ENCODE data around the gene ABR. TPM values are rescaled to one million over a fixed set of nuclear protein-coding genes. Genes with fewer than 3 reads are reported as not detected.
"Not testable (repeated sequence)": the region's sequence is repeated elsewhere in the genome, so short reads cannot be mapped to it uniquely, and the experiment has no call there.

ABR gene
- total and polyA plus RNA-seq, 2 donors from 2014 or later: 18.7 to 116 TPM

DNA sequence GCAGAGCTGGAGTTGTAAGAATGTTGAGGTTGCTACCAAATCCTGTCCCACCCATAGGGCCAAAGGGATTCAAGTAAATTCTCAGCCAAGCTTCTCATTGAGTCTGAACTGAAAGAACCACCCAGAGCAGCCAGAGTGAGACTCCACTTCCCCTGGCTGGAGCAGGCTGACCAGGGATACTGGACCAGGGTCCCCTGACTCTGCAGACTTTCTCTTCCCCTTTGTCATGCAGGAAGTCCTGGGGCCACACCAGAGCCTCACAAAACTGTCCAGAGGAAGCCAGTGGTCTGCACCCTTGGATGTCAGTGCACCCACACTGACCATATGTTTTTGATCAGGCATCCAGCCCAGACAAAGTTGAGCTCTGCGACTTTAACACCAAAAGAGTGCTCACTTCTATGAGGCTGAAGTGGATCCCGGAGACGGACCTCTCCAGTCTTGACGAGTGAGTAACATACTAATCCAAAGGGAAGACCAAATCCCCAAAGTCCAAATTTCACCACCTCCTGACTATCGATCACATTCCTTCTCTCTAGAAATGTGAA is 204.3 kb downstream of the ABR start:
- Histone ChIP-seq H3K9ac (ENCODE audit: low read length in 3 of 3) (no peak overlapping the region), H3K36me3 (ENCODE audit: control insufficient read depth in 2 of 3, insufficient read depth in 3 of 3, low read length in 3 of 3) (no peaks in the 10 kb centered on the region), H3K27ac (ENCODE audit: low read depth in 2 of 2, low read length in 2 of 2) (no peak overlapping the region), H3K27me3 (ENCODE audit: control insufficient read depth, insufficient read depth, low read length) (no peaks in the 10 kb centered on the region), H3K4me3 (ENCODE audit: low read length in 3 of 3) (no peak overlapping the region), H3K9me3 (ENCODE audit: control insufficient read depth in 2 of 3, insufficient read depth in 1 of 3, low read length in 3 of 3) (no peaks in the 10 kb centered on the region), H3K4me1 (ENCODE audit: control insufficient read depth in 2 of 3, insufficient read depth in 2 of 3, low read depth in 1 of 3, low read length in 3 of 3) (peaks cover 0 to 6% (median 0%) of the 10 kb centered on the region in 3 donors)
- no peak for FAIRE-seq
- intact Hi-C loops (cut with DNase I): no loop called here
- DNase-seq: peak in 1 of 5 donors; percentile 49
- TF ChIP-seq, protein P1, sequence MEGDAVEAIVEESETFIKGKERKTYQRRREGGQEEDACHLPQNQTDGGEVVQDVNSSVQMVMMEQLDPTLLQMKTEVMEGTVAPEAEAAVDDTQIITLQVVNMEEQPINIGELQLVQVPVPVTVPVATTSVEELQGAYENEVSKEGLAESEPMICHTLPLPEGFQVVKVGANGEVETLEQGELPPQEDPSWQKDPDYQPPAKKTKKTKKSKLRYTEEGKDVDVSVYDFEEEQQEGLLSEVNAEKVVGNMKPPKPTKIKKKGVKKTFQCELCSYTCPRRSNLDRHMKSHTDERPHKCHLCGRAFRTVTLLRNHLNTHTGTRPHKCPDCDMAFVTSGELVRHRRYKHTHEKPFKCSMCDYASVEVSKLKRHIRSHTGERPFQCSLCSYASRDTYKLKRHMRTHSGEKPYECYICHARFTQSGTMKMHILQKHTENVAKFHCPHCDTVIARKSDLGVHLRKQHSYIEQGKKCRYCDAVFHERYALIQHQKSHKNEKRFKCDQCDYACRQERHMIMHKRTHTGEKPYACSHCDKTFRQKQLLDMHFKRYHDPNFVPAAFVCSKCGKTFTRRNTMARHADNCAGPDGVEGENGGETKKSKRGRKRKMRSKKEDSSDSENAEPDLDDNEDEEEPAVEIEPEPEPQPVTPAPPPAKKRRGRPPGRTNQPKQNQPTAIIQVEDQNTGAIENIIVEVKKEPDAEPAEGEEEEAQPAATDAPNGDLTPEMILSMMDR (IDR thresholded peaks at IDR 0.05; ENCODE audit: borderline replicate concordance, extremely low read depth, insufficient read depth): no peak

DNA sequence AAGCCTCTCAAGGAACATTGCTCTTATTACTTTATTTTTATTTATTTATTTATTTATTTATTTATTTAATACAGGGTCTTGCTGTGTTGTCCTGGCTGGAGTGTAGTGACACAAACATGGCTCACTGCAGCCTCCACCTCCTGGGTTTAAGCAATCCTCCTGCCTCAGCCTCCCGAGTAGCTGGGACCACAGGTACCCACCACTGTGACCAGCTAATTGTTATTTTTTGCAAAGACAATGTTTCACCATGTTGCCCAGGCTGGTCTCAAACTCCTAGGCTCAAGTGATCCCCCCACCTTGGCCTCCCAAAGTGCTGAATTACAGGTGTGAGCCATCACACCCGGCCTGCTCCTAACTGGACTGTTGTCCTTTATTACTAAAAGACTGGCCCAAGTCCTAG is 205.0 kb downstream of the ABR start:
- H3K4me1 ChIP-seq (ENCODE audit: control insufficient read depth in 2 of 3, insufficient read depth in 2 of 3, low read depth in 1 of 3, low read length in 3 of 3); H3K27ac ChIP-seq (ENCODE audit: low read depth in 2 of 2, low read length in 2 of 2); H3K36me3 ChIP-seq (ENCODE audit: control insufficient read depth in 2 of 3, insufficient read depth in 3 of 3, low read length in 3 of 3); H3K4me3 ChIP-seq (ENCODE audit: low read length in 3 of 3); H3K27me3 ChIP-seq (ENCODE audit: control insufficient read depth, insufficient read depth, low read length); H3K9me3 ChIP-seq (ENCODE audit: control insufficient read depth in 2 of 3, insufficient read depth in 1 of 3, low read length in 3 of 3); H3K9ac ChIP-seq (ENCODE audit: low read length in 3 of 3); intact Hi-C loops (cut with DNase I); FAIRE-seq: not testable (repeated sequence)
- peak in 1 of 5 donors; percentile 30 for DNase-seq

DNA sequence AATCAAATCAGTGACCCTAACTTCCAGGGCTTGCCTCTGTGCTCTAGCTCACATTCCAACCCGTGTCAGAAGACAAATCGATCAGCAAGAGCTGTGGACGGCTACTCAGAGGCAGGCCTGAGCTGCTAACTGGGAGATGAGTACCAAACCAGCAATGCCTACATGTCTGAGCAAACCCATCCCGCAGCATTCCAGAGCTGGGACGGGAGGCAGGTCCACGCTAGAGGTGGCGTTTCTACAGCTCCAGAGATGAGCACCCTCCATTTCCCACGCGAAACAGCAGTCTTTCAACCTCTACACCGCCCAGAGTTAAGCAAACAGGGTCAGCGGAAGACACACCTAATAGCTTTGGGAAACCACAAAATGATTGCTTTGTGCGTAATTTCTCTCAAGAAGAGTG is 206.7 kb downstream of the ABR start:
- Histone ChIP-seq H3K9me3 (ENCODE audit: control insufficient read depth in 2 of 3, insufficient read depth in 1 of 3, low read length in 3 of 3) (no peaks in the 10 kb centered on the region), H3K27ac (ENCODE audit: low read depth in 2 of 2, low read length in 2 of 2) (no peak overlapping the region), H3K4me1 (ENCODE audit: control insufficient read depth in 2 of 3, insufficient read depth in 2 of 3, low read depth in 1 of 3, low read length in 3 of 3) (peaks cover 0 to 2% (median 0%) of the 10 kb centered on the region in 3 donors), H3K4me3 (ENCODE audit: low read length in 3 of 3) (no peak overlapping the region), H3K9ac (ENCODE audit: low read length in 3 of 3) (no peak overlapping the region), H3K27me3 (ENCODE audit: control insufficient read depth, insufficient read depth, low read length) (no peaks in the 10 kb centered on the region), H3K36me3 (ENCODE audit: control insufficient read depth in 2 of 3, insufficient read depth in 3 of 3, low read length in 3 of 3) (no peaks in the 10 kb centered on the region)
- intact Hi-C loops (cut with DNase I): no loop called here
- peak in 1 of 5 donors; percentile 39 for DNase-seq
- TF ChIP-seq, protein P1 (IDR thresholded peaks at IDR 0.05; ENCODE audit: borderline replicate concordance, extremely low read depth, insufficient read depth): no peak
- FAIRE-seq: no peak

DNA sequence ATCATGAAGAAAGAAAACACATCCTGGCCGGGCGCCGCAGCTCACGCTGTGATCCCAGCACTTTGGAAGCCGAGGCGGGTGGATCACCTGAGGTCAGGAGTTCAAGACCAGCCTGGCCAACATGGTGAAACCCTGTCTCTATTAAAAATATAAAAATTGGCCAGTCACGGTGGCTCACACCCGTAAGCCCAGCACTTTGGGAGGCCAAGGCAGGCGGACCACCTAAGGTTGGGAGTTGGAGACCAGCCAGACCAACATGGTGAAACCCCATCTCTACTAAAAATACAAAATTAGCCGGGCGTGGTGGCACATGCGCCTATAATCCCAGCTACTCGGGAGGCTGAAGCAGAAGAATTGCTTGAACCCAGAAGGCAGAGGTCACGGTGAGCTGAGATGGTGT is 207.9 kb downstream of the ABR start:
- H3K9me3 ChIP-seq (ENCODE audit: control insufficient read depth in 2 of 3, insufficient read depth in 1 of 3, low read length in 3 of 3); FAIRE-seq; H3K27ac ChIP-seq (ENCODE audit: low read depth in 2 of 2, low read length in 2 of 2); H3K27me3 ChIP-seq (ENCODE audit: control insufficient read depth, insufficient read depth, low read length); H3K9ac ChIP-seq (ENCODE audit: low read length in 3 of 3); intact Hi-C loops (cut with DNase I); H3K4me3 ChIP-seq (ENCODE audit: low read length in 3 of 3); H3K4me1 ChIP-seq (ENCODE audit: control insufficient read depth in 2 of 3, insufficient read depth in 2 of 3, low read depth in 1 of 3, low read length in 3 of 3); H3K36me3 ChIP-seq (ENCODE audit: control insufficient read depth in 2 of 3, insufficient read depth in 3 of 3, low read length in 3 of 3): not testable (repeated sequence)
- peak in 1 of 5 donors; percentile 12 for DNase-seq
